Heart left ventricle (tissue), 16 donors: ENCODE data around the gene RELT. TPM values are rescaled to one million over a fixed set of nuclear protein-coding genes. Genes with fewer than 3 reads are reported as not detected.

ENCODE experiments used
- ATAC-seq, 4 donors: fragments of 200-7000 bp; cut with Tn5 transposase; one replicate each; pipeline ENCODE4 v1.9.1; 2020 to 2022; ENCODE audit warnings: moderate library complexity in 4 of 4, mild to moderate bottlenecking in 3 of 4, moderate number of reproducible peaks in 1 of 4
- DNase-seq, 5 donors: peaks; one replicate each; pipeline ENCODE4 v3.0.0-alpha.2; 2020
- H3K27ac ChIP-seq, 12 donors: fragments of 200-600 bp; sonication (generic) in 4 of 12; one replicate each; pipeline versions ENCODE4 v1.5.0 to v1.8.0; 2016 to 2022; ENCODE audit warnings: mild to moderate bottlenecking in 2 of 12
- H3K27me3 ChIP-seq, 9 donors: fragments of 200-600 bp; sonication (generic) in 2 of 9; one replicate each; pipeline versions ENCODE4 v1.5.1 to v1.8.0; 2016 to 2022; ENCODE audit warnings: mild to moderate bottlenecking in 3 of 9
- H3K36me3 ChIP-seq, 9 donors: fragments of 200-600 bp; sonication (generic) in 2 of 9; one replicate each; pipeline versions ENCODE4 v1.5.0 to v1.8.0; 2018 to 2022; ENCODE audit warnings: mild to moderate bottlenecking in 2 of 9
- H3K4me1 ChIP-seq, 12 donors: fragments of 200-600 bp; sonication (generic) in 4 of 12; one replicate each; pipeline versions ENCODE4 v1.5.0 to v1.8.0; 2016 to 2022; ENCODE audit warnings: mild to moderate bottlenecking in 3 of 12
- H3K4me3 ChIP-seq, 12 donors: fragments of 200-600 bp; sonication (generic) in 4 of 12; one replicate each; pipeline versions ENCODE4 v1.5.0 to v1.8.0; 2017 to 2022; ENCODE audit warnings: mild to moderate bottlenecking in 9 of 12, moderate library complexity in 4 of 12
- H3K9me3 ChIP-seq, 12 donors: fragments of 200-600 bp; sonication (generic) in 4 of 12; one replicate each; pipeline versions ENCODE4 v1.5.0 to v1.8.0; 2016 to 2022; ENCODE audit warnings: mild to moderate bottlenecking in 1 of 12
- POLR2A ChIP-seq, 2 donors: fragments of 450-650 bp; IDR thresholded peaks; one replicate each; pipeline ENCODE4 v1.6.1; 2017; ENCODE audit warnings: antibody characterized with exemption in 2 of 2, mild to moderate bottlenecking in 2 of 2, moderate library complexity in 2 of 2
- WGBS, 4 donors: extraction: QIAGEN DNeasy Blood & Tissue Kit in 2 of 4; methylation state at CpG; one replicate each; pipeline versions ENCODE4 v1.1.5 to v1.1.7; 2013 to 2018; 5-methylcytosine and 5-hydroxymethylcytosine counted together
- intact Hi-C, 10 donors: fragments of 100-400 bp; cut with DNase I; formaldehyde crosslinking; loops; one replicate each; pipeline versions ENCODE4 v1.11.1 to v1.14.2; 2022
- polyA plus RNA-seq, 2 donors: library from polyadenylated mRNA; stranded (reverse); fragments of 200-250 nt; gene quantifications; one replicate each; pipeline ENCODE4 v1.2.3, GENCODE V29; 2013
- total RNA-seq, 9 donors: library from RNA; depleted of rRNA in 2 of 9; stranded (reverse); fragments of >200 nt in 2 of 9; fragmentation: NEBNext Ultra II Directional in 3 of 9; extraction: Animal tissue kit (Norgen Biotek cat#: 25700) in 3 of 9; gene quantifications; one replicate each; pipeline versions ENCODE4 v1.1.0 to v1.2.4, GENCODE V29; 2016 to 2023
- TF ChIP-seq, protein P1 (sequence below), 12 donors: fragments of 200-600 bp; sonication (generic) in 4 of 12; IDR thresholded peaks; one replicate each; pipeline versions ENCODE4 v1.5.0 to v1.8.0; 2018 to 2022; ENCODE audit warnings: antibody characterized with exemption in 12 of 12, mild to moderate bottlenecking in 5 of 12
- donor health status: ischemic (EF 13 %, LVEDD 7.1; RV severe dilation, severe dysfunction).
- donor health status: healthy with polysubstance abuse.
- donor health status: DM: no; HTN: yes; CAD: no.
- donor health status: DM: no; HTN: no; CAD: no.
- donor health status: ischemic (EF 25% LVEDD 6.9; RV normal size, moderate dysfunction).
- donor health status: ischemic (EF 25% LVEDD 5.7; RV mildly dilated, moderate dysfunction).
- donor health status: healthy.
- donor health status: DM: yes; HTN: yes; CAD: no.
- donor health status: ischemic (EF 35%, LVEDD 5.7; RV mildly dilated, moderate dysfunction).
- donor health status: nonischemic (EF 11% LVEDD 7.7; RV severe dilation, severe dysfunction).
- donor health status: DM: yes; HTN: yes; CAD: no.
- donor health status: PGD.
- donor health status: ischemic (EF 29% LVEDD 5.4; RV normal size, mild dysfunction).
- donor health status: nonischemic (EF 23%, LVEDD 6.1; RV moderate dilation, normal function).

The RELT gene
- total and polyA plus RNA-seq, 11 donors, result 1.0 to 13.9 (median 2.6) TPM

DNA sequence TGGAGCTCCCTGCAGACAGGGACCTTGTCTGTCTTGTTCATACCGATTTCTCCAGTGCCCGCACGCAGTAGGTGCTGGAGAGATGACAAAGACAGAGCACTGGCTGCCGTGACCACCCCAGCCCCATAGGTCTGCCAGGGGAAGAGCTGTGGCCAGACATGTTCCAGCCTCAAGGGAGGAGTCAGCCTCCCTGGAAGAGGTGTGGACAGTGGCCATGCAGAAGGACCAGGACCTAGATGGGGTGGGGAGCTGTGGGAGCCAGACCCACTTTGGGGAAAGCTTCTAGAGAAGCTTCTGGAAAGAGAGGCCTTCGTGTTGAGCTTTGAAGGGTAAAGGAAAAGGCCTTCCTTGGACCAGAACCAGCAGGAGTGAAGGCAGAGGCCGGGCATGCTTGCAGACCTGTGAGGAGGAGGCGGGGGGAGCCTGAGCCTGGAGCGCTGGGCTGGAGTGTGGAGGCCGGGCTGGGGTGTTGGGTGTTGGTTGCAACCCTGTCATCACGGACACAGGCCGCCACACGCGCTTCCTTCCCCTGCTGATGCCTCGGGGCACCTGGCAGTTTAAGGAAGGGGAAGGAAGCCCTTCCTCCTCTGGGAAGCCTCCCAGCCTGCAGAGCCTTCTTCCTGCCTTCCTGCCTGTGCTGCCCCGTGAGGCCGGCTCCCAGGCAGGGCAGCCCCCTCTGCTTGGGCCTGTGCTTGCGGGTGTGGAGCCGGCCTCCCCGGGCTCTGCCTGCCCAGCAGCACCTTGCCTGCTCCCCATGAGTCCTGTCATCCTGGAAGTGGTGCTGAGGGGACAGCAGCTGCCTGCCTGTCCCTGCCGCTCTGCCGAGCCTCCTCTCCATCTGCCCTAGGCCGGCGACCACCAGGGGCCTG is 12.3 kb downstream of the RELT start:
- TF ChIP-seq, protein P1, sequence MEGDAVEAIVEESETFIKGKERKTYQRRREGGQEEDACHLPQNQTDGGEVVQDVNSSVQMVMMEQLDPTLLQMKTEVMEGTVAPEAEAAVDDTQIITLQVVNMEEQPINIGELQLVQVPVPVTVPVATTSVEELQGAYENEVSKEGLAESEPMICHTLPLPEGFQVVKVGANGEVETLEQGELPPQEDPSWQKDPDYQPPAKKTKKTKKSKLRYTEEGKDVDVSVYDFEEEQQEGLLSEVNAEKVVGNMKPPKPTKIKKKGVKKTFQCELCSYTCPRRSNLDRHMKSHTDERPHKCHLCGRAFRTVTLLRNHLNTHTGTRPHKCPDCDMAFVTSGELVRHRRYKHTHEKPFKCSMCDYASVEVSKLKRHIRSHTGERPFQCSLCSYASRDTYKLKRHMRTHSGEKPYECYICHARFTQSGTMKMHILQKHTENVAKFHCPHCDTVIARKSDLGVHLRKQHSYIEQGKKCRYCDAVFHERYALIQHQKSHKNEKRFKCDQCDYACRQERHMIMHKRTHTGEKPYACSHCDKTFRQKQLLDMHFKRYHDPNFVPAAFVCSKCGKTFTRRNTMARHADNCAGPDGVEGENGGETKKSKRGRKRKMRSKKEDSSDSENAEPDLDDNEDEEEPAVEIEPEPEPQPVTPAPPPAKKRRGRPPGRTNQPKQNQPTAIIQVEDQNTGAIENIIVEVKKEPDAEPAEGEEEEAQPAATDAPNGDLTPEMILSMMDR (IDR thresholded peaks at IDR 0.05), result no peak
- no peak for TF ChIP-seq POLR2A (IDR thresholded peaks at IDR 0.05)
- Histone ChIP-seq H3K4me3 (no peak overlapping the region), H3K4me1 (peaks cover 0 to 82% (median 39%) of the 10 kb centered on the region in 12 donors), H3K27me3 (no peaks in the 10 kb centered on the region), H3K9me3 (no peaks in the 10 kb centered on the region), H3K27ac (peak overlapping the region in 4 of 12 donors; percentile 22 to 96 (median 58)), H3K36me3 (peaks cover 0 to 34% (median 0%) of the 10 kb centered on the region in 9 donors)
- DNase-seq (peak; percentile 63 to 86 (median 77)), ATAC-seq (peak in 3 of 4 donors; percentile 43 to 62 (median 48))
- intact Hi-C loops, result loop anchor here in 1 of 10 donors (2.0 kb wide), 1 partner anchor 86 kb away; no protein-coding TSS in a partner anchor
- WGBS, 4 donors, result 52 to 61% (median 57%) methylated on average over 11 to 23 of the region's 23 CpGs

DNA sequence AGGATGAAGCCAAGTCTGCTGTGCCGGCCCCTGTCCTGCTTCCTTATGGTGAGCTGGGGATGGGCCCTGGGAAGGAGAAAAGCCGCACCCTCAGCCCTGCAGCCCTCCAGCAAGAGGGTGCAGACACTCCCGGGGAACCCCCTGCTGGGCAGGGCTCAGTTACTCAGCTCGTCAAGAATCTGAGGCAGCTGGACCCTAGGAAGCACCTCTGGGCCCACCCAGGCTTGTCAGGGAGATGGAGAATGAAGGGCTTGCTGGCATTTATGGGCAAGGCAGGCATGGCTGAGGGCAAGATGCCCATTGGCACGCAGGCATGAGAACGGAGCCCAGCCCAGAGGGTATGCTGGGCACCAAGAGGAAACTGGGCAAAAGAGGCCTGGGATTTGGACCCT is 12.9 kb downstream of the RELT start:
- intact Hi-C loops, result loop anchor here in 1 of 10 donors (2.0 kb wide), 1 partner anchor 86 kb away; no protein-coding TSS in a partner anchor
- ATAC-seq, result no peak
- peaks cover 0 to 41% (median 0%) of the 10 kb centered on the region in 9 donors for H3K36me3 ChIP-seq
- TF ChIP-seq POLR2A (IDR thresholded peaks at IDR 0.05), result no peak
- TF ChIP-seq, protein P1 (IDR thresholded peaks at IDR 0.05), result no peak
- peak overlapping the region in 1 of 12 donors; percentile 96 for H3K27ac ChIP-seq
- H3K4me1 ChIP-seq, result peaks cover 0 to 76% (median 33%) of the 10 kb centered on the region in 12 donors
- no peaks in the 10 kb centered on the region for H3K9me3 ChIP-seq
- H3K27me3 ChIP-seq, result no peaks in the 10 kb centered on the region
- 73 to 93% (median 86%) methylated on average over 3 to 6 of the region's 6 CpGs for WGBS, 4 donors
- peak in 1 of 5 donors; percentile 48 for DNase-seq
- no peak overlapping the region for H3K4me3 ChIP-seq

- peaks cover 0 to 49% (median 0%) of the 10 kb centered on the region in 9 donors for H3K36me3 ChIP-seq
- WGBS, 4 donors, result 65 to 81% (median 73%) methylated on average over 7 of the region's 7 CpGs
- DNase-seq (peak in 1 of 5 donors; percentile 7), ATAC-seq (no peak)
- TF ChIP-seq POLR2A (IDR thresholded peaks at IDR 0.05), result no peak
- TF ChIP-seq, protein P1 (IDR thresholded peaks at IDR 0.05), result no peak
- H3K4me1 ChIP-seq, result peaks cover 0 to 68% (median 32%) of the 10 kb centered on the region in 12 donors
- no peak overlapping the region for H3K27ac ChIP-seq
- intact Hi-C loops, result loop anchor here in 8 of 10 donors (2.0 to 5.0 kb wide), 5 partner anchors 38 to 98 kb away; partner anchors contain the start of gene ARHGEF17 (in 3 of the 8)
- H3K4me3 ChIP-seq, result no peak overlapping the region
- no peaks in the 10 kb centered on the region for H3K9me3 ChIP-seq
- H3K27me3 ChIP-seq, result no peaks in the 10 kb centered on the region
Measured at GRCh38 chr11:73389916-73390315, 13.7 kb downstream of the RELT start.
